ENCODE results near the gene NPTXR. TPM values are rescaled to one million over a fixed set of nuclear protein-coding genes. Genes with fewer than 3 reads are reported as not detected.

NPTXR gene
- polyA plus RNA-seq, 3 donors: 0.04 TPM; not detected in 2

DNA sequence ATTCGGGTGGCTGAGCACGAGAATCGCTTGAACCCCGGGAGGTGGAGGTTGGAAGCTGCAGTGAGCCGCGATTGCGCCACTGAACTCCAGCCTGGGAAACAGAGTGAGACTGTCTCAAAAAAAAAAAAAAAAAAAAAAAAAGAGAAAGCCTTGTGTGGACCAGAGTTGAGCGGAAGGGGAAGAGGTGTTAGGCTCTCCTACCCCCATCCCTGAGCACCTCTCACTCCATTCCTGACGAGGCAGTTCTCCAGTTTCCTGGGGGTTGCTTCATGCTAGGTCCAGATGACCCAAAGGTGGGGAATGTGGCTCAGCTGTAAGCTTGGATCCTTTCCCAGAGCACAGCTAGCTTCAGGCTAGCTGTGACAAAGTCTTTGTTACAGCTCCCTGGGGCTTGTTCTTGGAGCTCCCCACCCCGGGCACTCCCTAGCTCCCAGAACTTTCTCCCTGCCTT is 41.1 kb downstream of the NPTXR start:
- Histone ChIP-seq H3K36me3 (replicated peaks in 1 of 2; ENCODE audit: control insufficient read depth in 1 of 2, insufficient read depth in 2 of 2, low read length in 2 of 2) (no peaks in the 10 kb centered on the region), H3K27ac (ENCODE audit: low read depth in 1 of 2, low read length in 2 of 2) (no peak overlapping the region), H3K27me3 (ENCODE audit: control insufficient read depth in 2 of 2, insufficient read depth in 2 of 2, low read length in 2 of 2) (peaks cover 6 to 15% of the 10 kb centered on the region in 2 donors), H3K9me3 (replicated peaks in 1 of 2; ENCODE audit: control insufficient read depth in 1 of 2, insufficient read depth in 1 of 2, low read length in 2 of 2) (peaks cover 7 to 8% of the 10 kb centered on the region in 2 donors), H2AFZ (ENCODE audit: insufficient read depth, low read depth, low read length, poor library complexity, severe bottlenecking) (no peak overlapping the region), H3K9ac (ENCODE audit: insufficient read depth, low read length, poor library complexity, severe bottlenecking) (no peak overlapping the region), H3K4me2 (replicated peaks; ENCODE audit: extremely low read depth, low read length, poor library complexity, severe bottlenecking) (no peak overlapping the region), H4K20me1 (ENCODE audit: insufficient read depth, low read length) (no peaks in the 10 kb centered on the region), H3K4me1 (ENCODE audit: control insufficient read depth in 1 of 2, insufficient read depth in 2 of 2, low read length in 2 of 2) (no peaks in the 10 kb centered on the region), H3K79me2 (ENCODE audit: insufficient read depth, low read length) (no peaks in the 10 kb centered on the region), H3K4me3 (replicated peaks in 1 of 3; ENCODE audit: low read depth in 2 of 3, low read length in 3 of 3) (no peak overlapping the region)
- WGBS (ENCODE audit: insufficient coverage): 40% methylated on average over 1 of the region's 10 CpGs
- DNase-seq: no peak
- Mint-ChIP-seq H3K4me1 (no peaks in the 10 kb centered on the region), H3K9me3 (peaks cover 0 to 16% (median 11%) of the 10 kb centered on the region in 7 donors), H3K36me3 (no peaks in the 10 kb centered on the region), H3K4me3 (no peak overlapping the region), H3K27ac (no peak overlapping the region), H3K27me3 (ENCODE audit: low read depth in 3 of 3) (peaks cover 11 to 40% (median 28%) of the 10 kb centered on the region in 3 donors)
- TF ChIP-seq, protein P1, sequence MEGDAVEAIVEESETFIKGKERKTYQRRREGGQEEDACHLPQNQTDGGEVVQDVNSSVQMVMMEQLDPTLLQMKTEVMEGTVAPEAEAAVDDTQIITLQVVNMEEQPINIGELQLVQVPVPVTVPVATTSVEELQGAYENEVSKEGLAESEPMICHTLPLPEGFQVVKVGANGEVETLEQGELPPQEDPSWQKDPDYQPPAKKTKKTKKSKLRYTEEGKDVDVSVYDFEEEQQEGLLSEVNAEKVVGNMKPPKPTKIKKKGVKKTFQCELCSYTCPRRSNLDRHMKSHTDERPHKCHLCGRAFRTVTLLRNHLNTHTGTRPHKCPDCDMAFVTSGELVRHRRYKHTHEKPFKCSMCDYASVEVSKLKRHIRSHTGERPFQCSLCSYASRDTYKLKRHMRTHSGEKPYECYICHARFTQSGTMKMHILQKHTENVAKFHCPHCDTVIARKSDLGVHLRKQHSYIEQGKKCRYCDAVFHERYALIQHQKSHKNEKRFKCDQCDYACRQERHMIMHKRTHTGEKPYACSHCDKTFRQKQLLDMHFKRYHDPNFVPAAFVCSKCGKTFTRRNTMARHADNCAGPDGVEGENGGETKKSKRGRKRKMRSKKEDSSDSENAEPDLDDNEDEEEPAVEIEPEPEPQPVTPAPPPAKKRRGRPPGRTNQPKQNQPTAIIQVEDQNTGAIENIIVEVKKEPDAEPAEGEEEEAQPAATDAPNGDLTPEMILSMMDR (IDR thresholded peaks at IDR 0.05): no peak
- intact Hi-C loops (cut with micrococcal nuclease): no loop called here

DNA sequence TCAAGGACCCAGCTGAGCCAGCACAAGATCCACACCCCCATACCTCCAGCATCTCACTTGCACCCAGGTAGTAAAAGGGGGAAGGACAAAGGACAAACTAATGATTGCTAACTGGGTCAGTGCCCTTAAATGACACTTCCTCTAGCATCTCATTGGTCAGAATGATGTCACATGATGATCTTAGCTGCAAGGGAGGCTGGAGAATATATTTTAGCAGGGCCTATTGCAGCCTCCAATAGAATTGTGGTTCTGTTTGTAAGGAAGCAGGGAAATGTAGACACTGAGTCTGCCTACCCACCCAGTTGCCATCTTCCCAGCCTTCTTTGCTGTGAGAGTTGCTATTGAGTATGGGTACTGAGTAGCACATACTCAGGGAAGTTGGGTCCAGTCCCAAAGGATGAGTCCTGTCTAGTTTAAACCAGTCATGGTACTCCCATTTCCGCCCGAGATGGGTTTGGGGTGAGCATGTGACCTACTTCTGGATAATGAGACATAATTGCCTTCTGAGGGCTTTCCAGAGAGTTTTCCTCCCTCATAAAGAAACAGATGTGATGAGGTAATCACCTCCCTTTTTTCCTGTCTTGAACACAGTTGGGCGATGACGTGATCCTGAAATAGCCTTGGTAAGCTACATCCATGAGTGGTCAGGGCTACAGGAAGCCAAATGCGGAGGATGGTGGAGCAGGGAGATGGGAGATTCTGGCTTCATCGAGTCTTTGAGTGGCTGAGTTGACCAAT is 44.4 kb downstream of the NPTXR start:
- peaks cover 2% of the 10 kb centered on the region for H3K4me1 Mint-ChIP-seq
- no peak overlapping the region for H3K27ac Mint-ChIP-seq
- H2AFZ ChIP-seq (ENCODE audit: insufficient read depth, low read depth, low read length, poor library complexity, severe bottlenecking): no peak overlapping the region
- no peaks in the 10 kb centered on the region for H3K36me3 ChIP-seq (replicated peaks in 1 of 2; ENCODE audit: control insufficient read depth in 1 of 2, insufficient read depth in 2 of 2, low read length in 2 of 2)
- no peak overlapping the region for H3K9ac ChIP-seq (ENCODE audit: insufficient read depth, low read length, poor library complexity, severe bottlenecking)
- intact Hi-C loops (cut with micrococcal nuclease): no loop called here
- TF ChIP-seq, protein P1 (IDR thresholded peaks at IDR 0.05): no peak
- peaks cover 7 to 8% of the 10 kb centered on the region in 2 donors for H3K9me3 ChIP-seq (replicated peaks in 1 of 2; ENCODE audit: control insufficient read depth in 1 of 2, insufficient read depth in 1 of 2, low read length in 2 of 2)
- H3K27me3 ChIP-seq (ENCODE audit: control insufficient read depth in 2 of 2, insufficient read depth in 2 of 2, low read length in 2 of 2): peaks cover 8 to 17% of the 10 kb centered on the region in 2 donors
- H3K9me3 Mint-ChIP-seq: peaks cover 0 to 16% (median 11%) of the 10 kb centered on the region in 7 donors
- no CpG with 5 or more reads among the region's 6 CpGs for WGBS (ENCODE audit: insufficient coverage)
- H3K79me2 ChIP-seq (ENCODE audit: insufficient read depth, low read length): no peaks in the 10 kb centered on the region
- no peaks in the 10 kb centered on the region for H4K20me1 ChIP-seq (ENCODE audit: insufficient read depth, low read length)
- H3K4me3 Mint-ChIP-seq: no peak overlapping the region
- no peak overlapping the region for H3K4me2 ChIP-seq (replicated peaks; ENCODE audit: extremely low read depth, low read length, poor library complexity, severe bottlenecking)
- DNase-seq: no peak
- peaks cover 25 to 53% (median 30%) of the 10 kb centered on the region in 3 donors for H3K27me3 Mint-ChIP-seq (ENCODE audit: low read depth in 3 of 3)
- H3K36me3 Mint-ChIP-seq: no peaks in the 10 kb centered on the region
- H3K4me1 ChIP-seq (ENCODE audit: control insufficient read depth in 1 of 2, insufficient read depth in 2 of 2, low read length in 2 of 2): peaks cover 2% of the 10 kb centered on the region in 2 donors
- H3K4me3 ChIP-seq (replicated peaks in 1 of 3; ENCODE audit: low read depth in 2 of 3, low read length in 3 of 3): no peak overlapping the region
- H3K27ac ChIP-seq (ENCODE audit: low read depth in 1 of 2, low read length in 2 of 2): no peak overlapping the region
